Sigmoid colon (tissue), 7 donors: ENCODE data around the gene CA7. TPM values are rescaled to one million over a fixed set of nuclear protein-coding genes. Genes with fewer than 3 reads are reported as not detected.

Source experiments
- DNase-seq: peaks from one replicate; pipeline ENCODE4 v3.0.0-alpha.2; 2019
- H3K27ac ChIP-seq, 4 donors: fragments of 200-600 bp; sonication (generic); one replicate each; pipeline ENCODE4 v1.5.1; 2016 to 2019; ENCODE audit warnings: mild to moderate bottlenecking in 1 of 4
- H3K27me3 ChIP-seq, 3 donors: fragments of 200-600 bp; sonication (generic); one replicate each; pipeline ENCODE4 v1.5.1; 2019; ENCODE audit warnings: mild to moderate bottlenecking in 1 of 3
- H3K36me3 ChIP-seq, 4 donors: fragments of 200-600 bp; sonication (generic); one replicate each; pipeline ENCODE4 v1.5.1; 2016 to 2019
- H3K4me1 ChIP-seq, 4 donors: fragments of 200-600 bp; sonication (generic); one replicate each; pipeline ENCODE4 v1.5.1; 2017 to 2019
- H3K4me3 ChIP-seq, 4 donors: fragments of 200-600 bp; sonication (generic); one replicate each; pipeline ENCODE4 v1.5.1; 2017 to 2019; ENCODE audit warnings: mild to moderate bottlenecking in 2 of 4, moderate library complexity in 1 of 4
- H3K9me3 ChIP-seq, 4 donors: fragments of 200-600 bp in 3 of 4; sonication (generic) in 3 of 4; one replicate each; pipeline versions ENCODE4 v1.5.1 to v1.6.1; 2013 to 2019
- EP300 ChIP-seq, 4 donors: sonication (generic); formaldehyde crosslinking; IDR thresholded peaks; one replicate each; pipeline ENCODE4 v1.6.1; 2017; ENCODE audit warnings: antibody characterized with exemption in 4 of 4
- POLR2A ChIP-seq, 2 donors: fragments of 450-650 bp; IDR thresholded peaks; one replicate each; pipeline ENCODE4 v1.6.1; 2016; ENCODE audit warnings: antibody characterized with exemption in 2 of 2, mild to moderate bottlenecking in 2 of 2, moderate library complexity in 2 of 2
- POLR2AphosphoS5 ChIP-seq, 4 donors: sonication (generic); formaldehyde crosslinking; IDR thresholded peaks; one replicate each; pipeline ENCODE4 v1.6.1; 2017; ENCODE audit warnings: antibody characterized with exemption in 4 of 4
- WGBS, 2 donors: extraction: QIAGEN DNeasy Blood & Tissue Kit; methylation state at CpG; one replicate each; pipeline ENCODE4 v1.1.7; 2013; 5-methylcytosine and 5-hydroxymethylcytosine counted together
- intact Hi-C: fragments of 100-400 bp; cut with DNase I; formaldehyde crosslinking; loops from one replicate; pipeline ENCODE4 v1.15.1; 2023
- polyA plus RNA-seq, 3 donors: library from polyadenylated mRNA; stranded (reverse); fragments of 200-250 nt; gene quantifications; one replicate each; pipeline ENCODE4 v1.2.3, GENCODE V29; 2013
- total RNA-seq, 4 donors: library from RNA; depleted of rRNA; stranded (reverse); fragments of >200 nt; gene quantifications; one replicate each; pipeline ENCODE4 v1.1.0, GENCODE V29; 2016
- TF ChIP-seq, protein P1 (sequence below), 4 experiments: fragments of 450-650 bp in 3 of 4; fragments of 200-600 bp in 1 of 4; IDR thresholded peaks; one replicate each; pipeline ENCODE4 v1.5.1; 2016 to 2019; ENCODE audit warnings: antibody characterized with exemption in 4 of 4, mild to moderate bottlenecking in 3 of 4, moderate library complexity in 2 of 4
- donor health status: healthy with polysubstance abuse.
- donor health status: Bipolar disorder and iron deficiency.
- donor health status: healthy.

Gene CA7
- total and polyA plus RNA-seq, 7 donors: 1.9 to 188 (median 133) TPM; not detected in 3

DNA sequence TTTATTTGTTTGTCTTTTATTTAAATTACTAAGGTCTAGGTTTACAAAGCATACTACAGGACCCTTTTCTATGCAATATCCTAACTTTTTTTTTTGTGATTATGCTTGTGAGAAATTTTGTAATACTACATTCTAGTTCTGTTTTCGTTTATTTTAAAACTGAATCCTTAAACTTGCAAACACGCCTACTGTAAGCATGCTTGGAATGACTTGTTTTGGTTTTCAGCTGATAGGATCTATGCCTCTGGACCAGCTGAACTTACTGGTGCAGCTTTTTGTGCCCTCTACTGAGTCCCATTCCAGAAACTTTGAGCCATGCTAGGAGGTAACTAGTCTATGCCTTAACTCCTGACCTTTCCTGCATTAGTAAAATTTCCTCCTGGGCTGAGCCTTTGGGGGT lies 42.1 kb downstream of the CA7 start:
- Histone ChIP-seq H3K9me3 (no peaks in the 10 kb centered on the region), H3K4me3 (no peak overlapping the region), H3K4me1 (peaks cover 0 to 8% (median 0%) of the 10 kb centered on the region in 4 donors), H3K27ac (no peak overlapping the region), H3K27me3 (no peaks in the 10 kb centered on the region), H3K36me3 (peaks cover 0 to 32% (median 11%) of the 10 kb centered on the region in 4 donors)
- TF ChIP-seq EP300 (IDR thresholded peaks at IDR 0.05) (no peak), POLR2AphosphoS5 (IDR thresholded peaks at IDR 0.05) (no peak), POLR2A (IDR thresholded peaks at IDR 0.05) (no peak)
- TF ChIP-seq, protein P1, sequence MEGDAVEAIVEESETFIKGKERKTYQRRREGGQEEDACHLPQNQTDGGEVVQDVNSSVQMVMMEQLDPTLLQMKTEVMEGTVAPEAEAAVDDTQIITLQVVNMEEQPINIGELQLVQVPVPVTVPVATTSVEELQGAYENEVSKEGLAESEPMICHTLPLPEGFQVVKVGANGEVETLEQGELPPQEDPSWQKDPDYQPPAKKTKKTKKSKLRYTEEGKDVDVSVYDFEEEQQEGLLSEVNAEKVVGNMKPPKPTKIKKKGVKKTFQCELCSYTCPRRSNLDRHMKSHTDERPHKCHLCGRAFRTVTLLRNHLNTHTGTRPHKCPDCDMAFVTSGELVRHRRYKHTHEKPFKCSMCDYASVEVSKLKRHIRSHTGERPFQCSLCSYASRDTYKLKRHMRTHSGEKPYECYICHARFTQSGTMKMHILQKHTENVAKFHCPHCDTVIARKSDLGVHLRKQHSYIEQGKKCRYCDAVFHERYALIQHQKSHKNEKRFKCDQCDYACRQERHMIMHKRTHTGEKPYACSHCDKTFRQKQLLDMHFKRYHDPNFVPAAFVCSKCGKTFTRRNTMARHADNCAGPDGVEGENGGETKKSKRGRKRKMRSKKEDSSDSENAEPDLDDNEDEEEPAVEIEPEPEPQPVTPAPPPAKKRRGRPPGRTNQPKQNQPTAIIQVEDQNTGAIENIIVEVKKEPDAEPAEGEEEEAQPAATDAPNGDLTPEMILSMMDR (IDR thresholded peaks at IDR 0.05): no peak
- intact Hi-C loops: no loop called here
- WGBS, 2 donors: 76 to 80% methylated on average over 2 of the region's 2 CpGs
- DNase-seq: no peak

DNA sequence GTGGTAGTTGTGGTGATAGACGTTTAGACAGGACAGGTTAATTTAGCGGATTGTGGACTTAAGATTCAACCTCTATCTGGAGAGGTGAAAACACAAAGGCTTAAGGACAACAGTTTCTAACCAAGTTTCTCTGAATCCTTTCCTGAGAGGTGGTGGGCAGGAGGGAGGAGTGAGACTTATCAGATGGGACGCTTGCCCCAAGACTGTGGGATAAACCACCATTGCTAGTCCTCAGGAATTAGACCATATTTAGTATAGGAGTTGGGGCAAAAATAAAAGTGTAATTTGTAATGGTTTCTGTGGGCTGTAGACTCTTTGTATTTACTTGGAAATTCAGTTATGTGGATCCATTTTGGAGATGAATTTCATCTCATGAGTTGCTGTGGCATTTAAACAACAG lies 42.7 kb downstream of the CA7 start:
- DNase-seq: no peak
- Histone ChIP-seq H3K27me3 (no peaks in the 10 kb centered on the region), H3K4me1 (peaks cover 0 to 2% (median 0%) of the 10 kb centered on the region in 4 donors), H3K36me3 (peaks cover 0 to 32% (median 11%) of the 10 kb centered on the region in 4 donors), H3K4me3 (no peak overlapping the region), H3K9me3 (no peaks in the 10 kb centered on the region), H3K27ac (no peak overlapping the region)
- WGBS, 2 donors: 83 to 87% methylated on average over 3 of the region's 3 CpGs
- intact Hi-C loops: no loop called here
- TF ChIP-seq, protein P1 (IDR thresholded peaks at IDR 0.05): no peak
- TF ChIP-seq POLR2AphosphoS5 (IDR thresholded peaks at IDR 0.05) (no peak), EP300 (IDR thresholded peaks at IDR 0.05) (no peak), POLR2A (IDR thresholded peaks at IDR 0.05) (no peak)

- WGBS, 2 donors: 96% methylated on average over 6 of the region's 6 CpGs
- TF ChIP-seq POLR2AphosphoS5 (IDR thresholded peaks at IDR 0.05): peak in 1 of 4 donors; percentile 32
- no peak for TF ChIP-seq POLR2A (IDR thresholded peaks at IDR 0.05)
- TF ChIP-seq EP300 (IDR thresholded peaks at IDR 0.05): no peak
- TF ChIP-seq, protein P1 (IDR thresholded peaks at IDR 0.05): no peak
- intact Hi-C loops: no loop called here
- no peak overlapping the region for H3K27ac ChIP-seq
- no peaks in the 10 kb centered on the region for H3K27me3 ChIP-seq
- peaks cover 0 to 32% (median 11%) of the 10 kb centered on the region in 4 donors for H3K36me3 ChIP-seq
- no peak for DNase-seq
- no peak overlapping the region for H3K4me3 ChIP-seq
- no peaks in the 10 kb centered on the region for H3K9me3 ChIP-seq
- H3K4me1 ChIP-seq: no peaks in the 10 kb centered on the region
Observed at GRCh38 chr16:66888647-66889615, 44.7 kb downstream of the CA7 start.

DNA sequence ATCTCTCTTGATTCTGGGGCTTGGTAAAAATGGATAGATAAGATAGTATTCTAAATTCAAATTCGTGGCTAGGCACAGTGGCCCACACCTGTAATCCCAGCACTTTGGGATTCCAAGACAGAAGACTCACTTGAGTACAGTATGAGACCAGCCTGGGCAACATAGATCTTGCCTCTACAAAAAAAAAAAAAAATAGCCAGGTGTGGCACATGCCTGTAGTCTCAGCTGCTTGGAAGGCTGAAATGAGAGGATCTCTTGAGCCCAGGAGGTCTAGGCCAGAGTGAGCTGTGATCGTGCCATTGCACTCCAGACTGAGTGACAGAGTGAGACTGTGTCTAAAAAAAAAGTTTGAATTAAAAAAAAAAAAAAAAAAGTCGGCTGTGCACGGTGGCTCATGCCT lies 45.4 kb downstream of the CA7 start:
- Histone ChIP-seq H3K27me3 (no peaks in the 10 kb centered on the region), H3K4me3 (no peak overlapping the region), H3K36me3 (peaks cover 0 to 26% (median 9%) of the 10 kb centered on the region in 4 donors), H3K4me1 (no peaks in the 10 kb centered on the region), H3K9me3 (no peaks in the 10 kb centered on the region), H3K27ac (no peak overlapping the region)
- intact Hi-C loops: loop anchor here (10.0 kb wide), 1 partner anchor 265 kb away; the partner anchor contains the start of genes B3GNT9, FBXL8 and TRADD
- no peak for DNase-seq
- no peak for TF ChIP-seq EP300 (IDR thresholded peaks at IDR 0.05)
- TF ChIP-seq, protein P1 (IDR thresholded peaks at IDR 0.05): no peak
- TF ChIP-seq POLR2A (IDR thresholded peaks at IDR 0.05): no peak
- TF ChIP-seq POLR2AphosphoS5 (IDR thresholded peaks at IDR 0.05): no peak
- 63 to 83% methylated on average over 4 of the region's 4 CpGs for WGBS, 2 donors
